OCI-LY7 (cell line): ENCODE results near the gene FAM13C. TPM values are rescaled to one million over a fixed set of nuclear protein-coding genes. Genes with fewer than 3 reads are reported as not detected.

Experiments
- BruUV-seq: library from RNA; stranded (reverse); fragments of 400-500 nt; replicated peaks from 2 replicates; lab custom pipeline; 2021; lab: Mats Ljungman, UMichigan
- CTCF ChIA-PET: fragments of 300-600 bp; sonication (Branson Sonifier 250); formaldehyde crosslinking; loops from one replicate; lab custom pipeline; 2022; ENCODE audit warnings: antibody characterized with exemption; ENCODE audit not compliant: unreplicated experiment; lab: Charles Lee
- POLR2A ChIA-PET: fragments of 300-600 bp; sonication (Branson Sonifier 250); formaldehyde crosslinking; loops from one replicate; lab custom pipeline; 2022; ENCODE audit warnings: antibody characterized with exemption; lab: Charles Lee
- DNase-seq: peaks from one replicate; pipeline ENCODE4 v3.0.0-alpha.2; 2015; ENCODE audit warnings: low spot score
- H2AFZ ChIP-seq: fragments of 200-600 bp; sonication (generic), shearing (Covaris generic); 2 replicates; pipeline ENCODE4 v1.6.1; 2014; ENCODE audit warnings: mild to moderate bottlenecking, antibody characterized with exemption, low read length, moderate library complexity
- H3K27ac ChIP-seq: fragments of 200-600 bp; sonication (generic); 2 replicates; pipeline ENCODE4 v1.5.1; 2014; ENCODE audit warnings: mixed run types, low read depth, mild to moderate bottlenecking, moderate library complexity, low read length, inconsistent platforms; ENCODE audit not compliant: poor library complexity, severe bottlenecking
- H3K36me3 ChIP-seq: fragments of 200-600 bp; sonication (generic); 2 replicates; pipeline ENCODE4 v1.6.1; 2014; ENCODE audit warnings: mild to moderate bottlenecking, antibody characterized with exemption, low read length, moderate library complexity, mixed read lengths; ENCODE audit not compliant: insufficient read depth
- H3K4me1 ChIP-seq: fragments of 200-600 bp; sonication (generic); 2 replicates; pipeline ENCODE4 v1.5.1; 2014; ENCODE audit warnings: mild to moderate bottlenecking, low read length; ENCODE audit not compliant: insufficient read depth, poor library complexity, severe bottlenecking
- H3K4me2 ChIP-seq: fragments of 200-600 bp; sonication (generic); 2 replicates; pipeline ENCODE4 v1.6.1; 2014; ENCODE audit warnings: mild to moderate bottlenecking, low read length
- H3K4me3 ChIP-seq: fragments of 200-600 bp; sonication (generic); 2 replicates; pipeline ENCODE4 v1.5.1; 2014; ENCODE audit warnings: mild to moderate bottlenecking, low read depth, low read length; ENCODE audit not compliant: poor library complexity, severe bottlenecking
- H3K79me2 ChIP-seq: fragments of 200-600 bp; sonication (generic); 2 replicates; pipeline ENCODE4 v1.6.1; 2016; ENCODE audit warnings: low read depth, mild to moderate bottlenecking, low read length, moderate library complexity, mixed read lengths; ENCODE audit not compliant: insufficient read depth
- H3K9me2 ChIP-seq: fragments of 200-600 bp; sonication (generic); 2 replicates; pipeline ENCODE4 v1.6.1; 2016; ENCODE audit warnings: mild to moderate bottlenecking, low read length, mixed read lengths; ENCODE audit not compliant: insufficient read depth
- H3K9me3 ChIP-seq: fragments of 200-600 bp; sonication (generic); 2 replicates; pipeline ENCODE4 v1.6.1; 2014; ENCODE audit warnings: mild to moderate bottlenecking, mixed run types, low read length, mixed read lengths
- H4K20me1 ChIP-seq: fragments of 200-600 bp; sonication (generic); 2 replicates; pipeline ENCODE4 v1.6.1; 2014; ENCODE audit warnings: mild to moderate bottlenecking, antibody characterized with exemption, low read length, moderate library complexity, mixed read lengths; ENCODE audit not compliant: insufficient read depth
- CTCF ChIP-seq: fragments of 200-600 bp; sonication (generic); conservative IDR thresholded peaks from 2 replicates; pipeline ENCODE4 v1.5.1; 2014; ENCODE audit warnings: mild to moderate bottlenecking, antibody characterized with exemption, low read length, moderate library complexity, mixed read lengths
- EZH2phosphoT487 ChIP-seq: fragments of 200-600 bp; sonication (generic); IDR thresholded peaks from 2 replicates; pipeline ENCODE4 v1.6.1; 2018; ENCODE audit warnings: low read depth, borderline replicate concordance, mild to moderate bottlenecking, mixed run types, antibody characterized with exemption, low read length, moderate library complexity, mixed read lengths
- intact Hi-C: fragments of 100-400 bp; cut with micrococcal nuclease; formaldehyde crosslinking; loops from one replicate; pipeline ENCODE4 v1.10.0; 2022; ENCODE audit not compliant: unreplicated experiment
- total RNA-seq, 2 experiments: library from RNA; depleted of rRNA in 1 of 2; stranded (reverse); fragments of >200 nt in 1 of 2; shearing (Covaris generic) in 1 of 2; gene quantifications; 2 replicates each; pipeline ENCODE4 v1.2.3, GENCODE V29; 2014 to 2022

The FAM13C gene
- total RNA-seq, 2 experiments from 2014 or later = not detected

- DNase-seq = no peak
- no peak overlapping the region for H2AFZ ChIP-seq
- no TSS peak for BruUV-seq
- POLR2A ChIA-PET = no interaction called here
- H3K4me2 ChIP-seq = no peak overlapping the region
- CTCF ChIA-PET = no interaction called here
- H3K79me2 ChIP-seq = no peaks in the 10 kb centered on the region
- H3K4me3 ChIP-seq = no peak overlapping the region
- intact Hi-C loops = no loop called here
- H3K9me3 ChIP-seq = no peaks in the 10 kb centered on the region
- H3K27ac ChIP-seq = no peak overlapping the region
- no peak for TF ChIP-seq CTCF
- TF ChIP-seq EZH2phosphoT487 = no peak
- no peaks in the 10 kb centered on the region for H4K20me1 ChIP-seq
- H3K4me1 ChIP-seq = no peaks in the 10 kb centered on the region
- H3K9me2 ChIP-seq = no peaks in the 10 kb centered on the region
- no peaks in the 10 kb centered on the region for H3K36me3 ChIP-seq
Measured at GRCh38 chr10:59383908-59384307, 21.6 kb upstream of the FAM13C start.

GRCh38 chr10:59383436-59383835, 21.1 kb upstream of the FAM13C start:
- Histone ChIP-seq H4K20me1 (no peaks in the 10 kb centered on the region), H3K36me3 (no peaks in the 10 kb centered on the region), H3K4me2 (no peak overlapping the region), H3K79me2 (no peaks in the 10 kb centered on the region), H3K27ac (no peak overlapping the region), H2AFZ (no peak overlapping the region), H3K4me3 (no peak overlapping the region), H3K9me3 (no peaks in the 10 kb centered on the region), H3K4me1 (no peaks in the 10 kb centered on the region), H3K9me2 (no peaks in the 10 kb centered on the region)
- POLR2A ChIA-PET = interaction anchor here (1.3 kb wide), 1 partner anchor 10 kb away, joined by 4 read pairs; no protein-coding TSS in a partner anchor
- CTCF ChIA-PET = no interaction called here
- no peak for TF ChIP-seq EZH2phosphoT487
- no peak for TF ChIP-seq CTCF
- intact Hi-C loops = no loop called here
- DNase-seq = no peak
- no TSS peak for BruUV-seq

- TF ChIP-seq EZH2phosphoT487 (no peak), CTCF (no peak)
- no TSS peak for BruUV-seq
- no peaks in the 10 kb centered on the region for H3K4me1 ChIP-seq
- H3K79me2 ChIP-seq = no peaks in the 10 kb centered on the region
- H2AFZ ChIP-seq = no peak overlapping the region
- H3K4me3 ChIP-seq = no peak overlapping the region
- no peaks in the 10 kb centered on the region for H3K36me3 ChIP-seq
- intact Hi-C loops = no loop called here
- CTCF ChIA-PET = no interaction called here
- no peaks in the 10 kb centered on the region for H4K20me1 ChIP-seq
- H3K4me2 ChIP-seq = no peak overlapping the region
- no peak for DNase-seq
- no peak overlapping the region for H3K27ac ChIP-seq
- H3K9me2 ChIP-seq = no peaks in the 10 kb centered on the region
- no peaks in the 10 kb centered on the region for H3K9me3 ChIP-seq
- POLR2A ChIA-PET = interaction anchor here (1.3 kb wide), 1 partner anchor 11 kb away, joined by 4 read pairs; no protein-coding TSS in a partner anchor
Measured at GRCh38 chr10:59382831-59383295, 20.5 kb upstream of the FAM13C start.
